Gastroesophageal sphincter (tissue), 4 donors: Measurements from ENCODE around the gene ZNF544. TPM values are rescaled to one million over a fixed set of nuclear protein-coding genes. Genes with fewer than 3 reads are reported as not detected.
"Not testable (repeated sequence)": the region's sequence is repeated elsewhere in the genome, so short reads cannot be mapped to it uniquely, and the experiment has no call there.

Experiments
- ATAC-seq: fragments of 150-250 bp; one replicate; pipeline ENCODE4 v1.9.1; 2016; ENCODE audit warnings: mild to moderate bottlenecking, moderate library complexity
- H3K27ac ChIP-seq, 4 donors: fragments of 200-600 bp; sonication (generic) in 3 of 4; 1 replicate in 3 of 4; 2 replicates in 1 of 4; pipeline ENCODE4 v1.5.1; 2016 to 2019
- H3K27me3 ChIP-seq: fragments of 200-600 bp; sonication (generic); one replicate; pipeline ENCODE4 v1.5.1; 2019
- H3K36me3 ChIP-seq, 2 donors: fragments of 200-600 bp; sonication (generic); one replicate each; pipeline ENCODE4 v1.5.1; 2019; ENCODE audit warnings: control low read depth in 1 of 2
- H3K4me1 ChIP-seq, 3 donors: fragments of 200-600 bp; sonication (generic); 1 replicate in 2 of 3; 2 replicates in 1 of 3; pipeline ENCODE4 v1.5.1; 2016 to 2019; ENCODE audit warnings: control low read depth in 2 of 3
- H3K4me3 ChIP-seq, 2 donors: fragments of 200-600 bp; sonication (generic); one replicate each; pipeline ENCODE4 v1.5.1; 2019; ENCODE audit warnings: mild to moderate bottlenecking in 1 of 2, moderate library complexity in 1 of 2
- H3K9me3 ChIP-seq, 3 donors: fragments of 200-600 bp; sonication (generic); one replicate each; pipeline ENCODE4 v1.5.1; 2017 to 2019; ENCODE audit warnings: control low read depth in 2 of 3
- EP300 ChIP-seq: sonication (generic); formaldehyde crosslinking; IDR thresholded peaks from one replicate; pipeline ENCODE4 v1.6.1; 2017; ENCODE audit warnings: antibody characterized with exemption, mild to moderate bottlenecking
- POLR2A ChIP-seq, 2 donors: fragments of 450-650 bp; IDR thresholded peaks; one replicate each; pipeline ENCODE4 v1.6.1; 2017; ENCODE audit warnings: antibody characterized with exemption in 2 of 2, mild to moderate bottlenecking in 2 of 2, moderate library complexity in 1 of 2
- POLR2AphosphoS5 ChIP-seq: sonication (generic); formaldehyde crosslinking; IDR thresholded peaks from one replicate; pipeline ENCODE4 v1.6.1; 2017; ENCODE audit warnings: antibody characterized with exemption
- WGBS, 2 donors: methylation state at CpG; one replicate each; pipeline ENCODE4 v1.1.5; 2018; ENCODE audit warnings: low coverage in 1 of 2; 5-methylcytosine and 5-hydroxymethylcytosine counted together
- total RNA-seq, 4 donors: library from RNA; depleted of rRNA; stranded (reverse); fragments of >200 nt; gene quantifications; one replicate each; pipeline ENCODE4 v1.1.0, GENCODE V29; 2016
- TF ChIP-seq, protein P1 (sequence below), 4 experiments: fragments of 200-600 bp in 2 of 4; fragments of 450-650 bp in 2 of 4; sonication (generic) in 1 of 4; IDR thresholded peaks; one replicate each; pipeline ENCODE4 v1.5.1; 2017 to 2019; ENCODE audit warnings: antibody characterized with exemption in 4 of 4, mild to moderate bottlenecking in 2 of 4, moderate library complexity in 2 of 4

The ZNF544 gene
- total RNA-seq, 4 donors from 2014 or later: 25.4 to 54.6 (median 34.6) TPM

- ATAC-seq: no peak
- peak overlapping the region; percentile 52 to 84 for H3K4me3 ChIP-seq
- no peak for TF ChIP-seq POLR2AphosphoS5
- no peak for TF ChIP-seq EP300
- TF ChIP-seq POLR2A (IDR thresholded peaks at IDR 0.05): no peak
- TF ChIP-seq, protein P1, sequence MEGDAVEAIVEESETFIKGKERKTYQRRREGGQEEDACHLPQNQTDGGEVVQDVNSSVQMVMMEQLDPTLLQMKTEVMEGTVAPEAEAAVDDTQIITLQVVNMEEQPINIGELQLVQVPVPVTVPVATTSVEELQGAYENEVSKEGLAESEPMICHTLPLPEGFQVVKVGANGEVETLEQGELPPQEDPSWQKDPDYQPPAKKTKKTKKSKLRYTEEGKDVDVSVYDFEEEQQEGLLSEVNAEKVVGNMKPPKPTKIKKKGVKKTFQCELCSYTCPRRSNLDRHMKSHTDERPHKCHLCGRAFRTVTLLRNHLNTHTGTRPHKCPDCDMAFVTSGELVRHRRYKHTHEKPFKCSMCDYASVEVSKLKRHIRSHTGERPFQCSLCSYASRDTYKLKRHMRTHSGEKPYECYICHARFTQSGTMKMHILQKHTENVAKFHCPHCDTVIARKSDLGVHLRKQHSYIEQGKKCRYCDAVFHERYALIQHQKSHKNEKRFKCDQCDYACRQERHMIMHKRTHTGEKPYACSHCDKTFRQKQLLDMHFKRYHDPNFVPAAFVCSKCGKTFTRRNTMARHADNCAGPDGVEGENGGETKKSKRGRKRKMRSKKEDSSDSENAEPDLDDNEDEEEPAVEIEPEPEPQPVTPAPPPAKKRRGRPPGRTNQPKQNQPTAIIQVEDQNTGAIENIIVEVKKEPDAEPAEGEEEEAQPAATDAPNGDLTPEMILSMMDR (IDR thresholded peaks at IDR 0.05): no peak
- H3K9me3 ChIP-seq: no peaks in the 10 kb centered on the region
- H3K36me3 ChIP-seq: peaks cover 0 to 40% of the 10 kb centered on the region in 2 donors
- peaks cover 5 to 33% (median 8%) of the 10 kb centered on the region in 3 donors for H3K4me1 ChIP-seq
- 42 to 100% methylated on average over 1 to 10 of the region's 12 CpGs for WGBS, 2 donors
- H3K27me3 ChIP-seq: no peaks in the 10 kb centered on the region
- peak overlapping the region in 3 of 4 donors; percentile 91 to 96 (median 92) for H3K27ac ChIP-seq
Observed at GRCh38 chr19:58305932-58306323, 77.2 kb downstream of the ZNF544 start.

GRCh38 chr19:58307736-58308135 lies 79.0 kb downstream of the ZNF544 start:
- H3K4me1 ChIP-seq: peaks cover 5 to 33% (median 8%) of the 10 kb centered on the region in 3 donors
- H3K27ac ChIP-seq: no peak overlapping the region
- H3K4me3 ChIP-seq: no peak overlapping the region
- 92% methylated on average over 4 of the region's 4 CpGs; no CpG with 5 or more reads in 1 of the 2 donors for WGBS, 2 donors
- TF ChIP-seq POLR2A (IDR thresholded peaks at IDR 0.05) (no peak), EP300 (no peak), POLR2AphosphoS5 (no peak)
- TF ChIP-seq, protein P1 (IDR thresholded peaks at IDR 0.05): no peak
- no peaks in the 10 kb centered on the region for H3K27me3 ChIP-seq
- H3K9me3 ChIP-seq: no peaks in the 10 kb centered on the region
- ATAC-seq: no peak
- peaks cover 0 to 51% of the 10 kb centered on the region in 2 donors for H3K36me3 ChIP-seq

DNA sequence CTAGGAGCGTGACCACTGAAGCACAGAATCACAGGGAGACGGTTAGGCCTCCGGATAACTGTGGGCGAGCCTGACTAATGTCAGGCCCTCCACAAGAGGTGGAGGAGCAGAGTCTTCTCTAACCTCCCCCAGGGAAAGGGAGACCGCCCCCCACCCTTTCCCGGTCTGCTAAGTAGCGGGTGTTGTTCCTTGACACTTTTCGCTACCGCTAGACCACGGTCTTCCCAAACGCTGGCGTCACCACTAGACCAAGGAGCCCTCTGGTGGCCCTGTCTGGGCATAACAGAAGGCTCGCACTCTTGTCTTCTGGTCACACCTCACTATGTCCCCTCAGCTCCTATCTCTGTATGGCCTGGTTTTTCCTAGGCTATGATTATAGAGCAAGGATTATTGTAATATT lies 82.0 kb downstream of the ZNF544 start:
- Histone ChIP-seq H3K36me3 (peaks cover 0 to 81% of the 10 kb centered on the region in 2 donors), H3K4me1 (peaks cover 5 to 22% (median 8%) of the 10 kb centered on the region in 3 donors)
- H3K9me3 ChIP-seq, H3K27ac ChIP-seq, H3K27me3 ChIP-seq, ATAC-seq, H3K4me3 ChIP-seq: not testable (repeated sequence)
- WGBS, 2 donors: 0 to 72% methylated on average over 3 to 4 of the region's 13 CpGs
- TF ChIP-seq, protein P1 (IDR thresholded peaks at IDR 0.05): peak in 3 of 4 experiments; percentile 32 to 58 (median 54)

GRCh38 chr19:58311345-58311865 lies 82.7 kb downstream of the ZNF544 start:
- H3K27ac ChIP-seq: no peak overlapping the region
- TF ChIP-seq POLR2A (IDR thresholded peaks at IDR 0.05) (no peak), EP300 (no peak), POLR2AphosphoS5 (no peak)
- TF ChIP-seq, protein P1 (IDR thresholded peaks at IDR 0.05): no peak
- peaks cover 0 to 15% (median 2%) of the 10 kb centered on the region in 3 donors for H3K4me1 ChIP-seq
- H3K9me3 ChIP-seq: no peaks in the 10 kb centered on the region
- WGBS, 2 donors: 89% methylated on average over 5 to 7 of the region's 7 CpGs
- no peaks in the 10 kb centered on the region for H3K27me3 ChIP-seq
- no peak overlapping the region for H3K4me3 ChIP-seq
- peaks cover 0 to 87% of the 10 kb centered on the region in 2 donors for H3K36me3 ChIP-seq
- no peak for ATAC-seq

Other genes with a start within 250 kb of the ZNF544 start
- 10 to 100 TPM in 3 of 4 donors, 1 to 10 TPM in 1; 6.0 to 49.0 (median 18.8) TPM for gene ZNF606, start 226.1 kb upstream of the ZNF544 start, total RNA-seq
- not detected for gene ZSCAN1, start 194.9 kb upstream of the ZNF544 start, total RNA-seq
- gene ZNF135, start 169.6 kb upstream of the ZNF544 start, total RNA-seq: 1 to 10 TPM; 5.8 to 9.0 (median 7.5) TPM
- gene ZSCAN18, start 130.7 kb upstream of the ZNF544 start, total RNA-seq: 100 to 1,000 TPM in 3 of 4 donors, 10 to 100 TPM in 1; 82.4 to 144 (median 123) TPM
- gene ZNF329, start 78.1 kb upstream of the ZNF544 start, total RNA-seq: 10 to 100 TPM in 2 of 4 donors, 1 to 10 TPM in 2; 8.4 to 14.8 (median 11.7) TPM
- gene ZNF274, start 45.9 kb upstream of the ZNF544 start, total RNA-seq: 10 to 100 TPM; 17.0 to 23.5 (median 18.6) TPM
- 10 to 100 TPM in 2 of 4 donors, 1 to 10 TPM in 2; 5.6 to 11.6 (median 9.5) TPM for gene ZNF8, start 50.0 kb downstream of the ZNF544 start, total RNA-seq
- 10 to 100 TPM; 31.7 to 67.2 (median 41.5) TPM for gene ERVK3-1, start 76.5 kb downstream of the ZNF544 start, total RNA-seq
- 1 to 10 TPM; 2.4 to 4.8 (median 2.9) TPM for gene ZSCAN22, start 98.1 kb downstream of the ZNF544 start, total RNA-seq
- gene A1BG, start 124.6 kb downstream of the ZNF544 start, total RNA-seq: 10 to 100 TPM in 1 of 4 donors, 1 to 10 TPM in 3; 2.3 to 20.7 (median 7.5) TPM
- 1 to 10 TPM in 3 of 4 donors, under 1 TPM in 1; 0.77 to 2.2 (median 1.6) TPM for gene ZNF497, start 133.8 kb downstream of the ZNF544 start, total RNA-seq
- gene ZNF837, start 152.1 kb downstream of the ZNF544 start, total RNA-seq: 1 to 10 TPM in 3 of 4 donors, under 1 TPM in 1; 0.99 to 3.7 (median 2.4) TPM
- gene RPS5, start 158.4 kb downstream of the ZNF544 start, total RNA-seq: 1,000 to 10,000 TPM in 3 of 4 donors, 100 to 1,000 TPM in 1; 841 to 2,040 (median 1,635) TPM
- 1 to 10 TPM in 1 of 4 donors, not detected in 3; 1.5 TPM for gene RNF225, start 166.7 kb downstream of the ZNF544 start, total RNA-seq
- 10 to 100 TPM; 10.9 to 17.6 (median 12.6) TPM for gene ZNF584, start 179.7 kb downstream of the ZNF544 start, total RNA-seq
- gene ZNF132, start 211.2 kb downstream of the ZNF544 start, total RNA-seq: 1 to 10 TPM; 4.1 to 8.6 (median 6.2) TPM
- gene ZNF324B, start 222.7 kb downstream of the ZNF544 start, total RNA-seq: 10 to 100 TPM in 1 of 4 donors, 1 to 10 TPM in 3; 4.3 to 12.8 (median 8.6) TPM
- 10 to 100 TPM; 10.3 to 20.7 (median 18.1) TPM for gene ZNF324, start 238.2 kb downstream of the ZNF544 start, total RNA-seq
- 10 to 100 TPM; 11.2 to 25.4 (median 17.5) TPM for gene ZNF446, start 247.4 kb downstream of the ZNF544 start, total RNA-seq